Measurements from ENCODE around the gene WASF2. TPM values are rescaled to one million over a fixed set of nuclear protein-coding genes. Genes with fewer than 3 reads are reported as not detected.

Gene WASF2
- total and polyA plus RNA-seq, 2 of the 4 experiments (the other 2 are of a cell fraction), result 7.9 to 45.4 TPM

- no peak overlapping the region for H3K27ac ChIP-seq (ENCODE audit: insufficient read depth, low read length)
- H2AK5ac ChIP-seq (ENCODE audit: low read depth, low read length), result no peak overlapping the region; the same call in 1 of the 2 replicates
- no peaks in the 10 kb centered on the region for H3K27me3 ChIP-seq (ENCODE audit: control insufficient read depth, insufficient read depth, low read length)
- H3K9me3 ChIP-seq (ENCODE audit: control insufficient read depth, insufficient read depth, low read length), result no peaks in the 10 kb centered on the region
- peak; percentile 77 for ATAC-seq (ENCODE audit: low read depth)
- H4K8ac ChIP-seq (ENCODE audit: low read depth in 2 of 2, low read length in 2 of 2), result no peak overlapping the region
- no peak overlapping the region; the same call in 1 of the 2 replicates for H3K9ac ChIP-seq (ENCODE audit: low read depth, low read length)
- H4K91ac ChIP-seq (ENCODE audit: insufficient read depth, low read depth, low read length), result no peak overlapping the region
- in situ Hi-C loops (cut with MboI; ENCODE audit: low sequenced_read_pairs), result no loop called here
- WGBS, 2 experiments (ENCODE audit: extremely low coverage in 2 of 2, insufficient read length in 1 of 2), result no CpG with 5 or more reads among the region's 5 CpGs
- no TSS peak for BruUV-seq (replicated peaks)
- H3K36me3 ChIP-seq (ENCODE audit: control insufficient read depth, insufficient read depth, low read length), result no peaks in the 10 kb centered on the region; the same call in none of the 2 replicates
- H3K4me3 ChIP-seq (ENCODE audit: insufficient read depth, low read depth, low read length), result no peak overlapping the region
- H2BK120ac ChIP-seq (ENCODE audit: low read depth, low read length), result no peak overlapping the region
- peak overlapping the region; percentile 54 for H2BK5ac ChIP-seq (ENCODE audit: low read depth, low read length, poor library complexity, severe bottlenecking)
- H3K4ac ChIP-seq (ENCODE audit: low read depth, low read length), result no peak overlapping the region; the same call in none of the 2 replicates
- peaks cover 27% of the 10 kb centered on the region for H3K4me1 ChIP-seq (ENCODE audit: control insufficient read depth, insufficient read depth, low read length)
- H2AK9ac ChIP-seq (replicated peaks; ENCODE audit: low read depth, low read length, poor library complexity), result no peak overlapping the region
- H4K5ac ChIP-seq (ENCODE audit: low read depth, low read length), result no peak overlapping the region
- ChIA-PET POLR2A (ENCODE audit: unreplicated experiment) (interaction anchor here (0.6 kb wide), 1 partner anchor 1593 kb away, joined by 4 read pairs; no protein-coding TSS in a partner anchor), CTCF (interaction anchor here (0.6 to 1.7 kb wide), 2 partner anchors 17 to 20 kb away, joined by 6 to 9 read pairs; no protein-coding TSS in a partner anchor)
- TF ChIP-seq CEBPB (IDR thresholded peaks at IDR 0.05; ENCODE audit: low read depth, low read length) (peak; percentile 22; the same call in 1 of the 2 replicates), NFE2L2 (IDR thresholded peaks at IDR 0.05; ENCODE audit: low read depth, low read length) (no peak)
- peak overlapping the region; percentile 3; the same call in 1 of the 2 replicates for H3K14ac ChIP-seq (replicated peaks; ENCODE audit: low read depth, low read length)
- no peak overlapping the region for H2BK15ac ChIP-seq (ENCODE audit: low read depth, low read length)
- H3K23ac ChIP-seq (ENCODE audit: low read depth, low read length), result peak overlapping the region; percentile 69; the same call in 1 of the 2 replicates
- H3K4me2 ChIP-seq (ENCODE audit: low read depth, low read length), result peak overlapping the region; percentile 61
- no peak overlapping the region for H3K56ac ChIP-seq (ENCODE audit: extremely low read depth, insufficient read depth, low read length)
- H3K79me1 ChIP-seq (ENCODE audit: low read depth in 1 of 2, low read length in 2 of 2), result peaks cover 44 to 88% of the 10 kb centered on the region in 2 experiments
- DNase-seq, result peak; percentile 60
- H2AFZ ChIP-seq (replicated peaks; ENCODE audit: low read length, poor library complexity), result no peak overlapping the region
- no peak overlapping the region for H2BK20ac ChIP-seq (ENCODE audit: low read depth, low read length)
- peaks cover 20% of the 10 kb centered on the region for H3K9me1 ChIP-seq (ENCODE audit: insufficient read depth, low read length)
- no peak overlapping the region for H3K18ac ChIP-seq (ENCODE audit: low read depth, low read length)
- peaks cover 72% of the 10 kb centered on the region for H4K20me1 ChIP-seq (ENCODE audit: insufficient read depth, low read length)
- intact Hi-C loops (cut with micrococcal nuclease), result no loop called here
- dilution Hi-C loops (cut with HindIII; ENCODE audit: low sequenced_read_pairs, unreplicated experiment), result no loop called here
These were observed 53.5 kb downstream of the WASF2 start for GRCh38 chr1:27436204-27437159.
